Stomach (tissue), 4 donors: ENCODE measurements around the gene AJUBA.

Experiments used
- CTCF ChIP-seq, 7 experiments: fragments of 450-650 bp in 4 of 7; fragments of 200-600 bp in 3 of 7; sonication (generic) in 3 of 7; IDR thresholded peaks; one replicate each; pipeline ENCODE4 v1.5.1; 2016 to 2019; ENCODE audit warnings: antibody characterized with exemption in 7 of 7, control low read depth in 2 of 7, mild to moderate bottlenecking in 1 of 7
- POLR2AphosphoS5 ChIP-seq, 3 donors: sonication (generic); formaldehyde crosslinking; IDR thresholded peaks; one replicate each; pipeline ENCODE4 v1.6.1; 2016; ENCODE audit warnings: antibody characterized with exemption in 3 of 3

GRCh38 chr14:23023022-23023794 lies 40.9 kb upstream of the AJUBA start:
- TF ChIP-seq CTCF (IDR thresholded peaks at IDR 0.05) (no peak), POLR2AphosphoS5 (IDR thresholded peaks at IDR 0.05) (no peak)
